GM12872 (cell line): ENCODE data around the gene LRCH3.

Experiments
- CTCF ChIP-seq: IDR thresholded peaks from 3 replicates; pipeline ENCODE4 v1.5.1; 2011; ENCODE audit warnings: low read depth, mild to moderate bottlenecking, low read length, moderate library complexity; ENCODE audit not compliant: insufficient read depth

The LRCH3 gene

GRCh38 chr3:197820550-197821335 is 29.7 kb downstream of the LRCH3 start:
- no peak for TF ChIP-seq CTCF

- TF ChIP-seq CTCF: no peak
Measured at GRCh38 chr3:197829397-197830045, 38.5 kb downstream of the LRCH3 start.

- no peak for TF ChIP-seq CTCF
Measured at GRCh38 chr3:197830308-197830966, 39.4 kb downstream of the LRCH3 start.

GRCh38 chr3:197830967-197831313 is 39.9 kb downstream of the LRCH3 start:
- TF ChIP-seq CTCF: no peak

DNA sequence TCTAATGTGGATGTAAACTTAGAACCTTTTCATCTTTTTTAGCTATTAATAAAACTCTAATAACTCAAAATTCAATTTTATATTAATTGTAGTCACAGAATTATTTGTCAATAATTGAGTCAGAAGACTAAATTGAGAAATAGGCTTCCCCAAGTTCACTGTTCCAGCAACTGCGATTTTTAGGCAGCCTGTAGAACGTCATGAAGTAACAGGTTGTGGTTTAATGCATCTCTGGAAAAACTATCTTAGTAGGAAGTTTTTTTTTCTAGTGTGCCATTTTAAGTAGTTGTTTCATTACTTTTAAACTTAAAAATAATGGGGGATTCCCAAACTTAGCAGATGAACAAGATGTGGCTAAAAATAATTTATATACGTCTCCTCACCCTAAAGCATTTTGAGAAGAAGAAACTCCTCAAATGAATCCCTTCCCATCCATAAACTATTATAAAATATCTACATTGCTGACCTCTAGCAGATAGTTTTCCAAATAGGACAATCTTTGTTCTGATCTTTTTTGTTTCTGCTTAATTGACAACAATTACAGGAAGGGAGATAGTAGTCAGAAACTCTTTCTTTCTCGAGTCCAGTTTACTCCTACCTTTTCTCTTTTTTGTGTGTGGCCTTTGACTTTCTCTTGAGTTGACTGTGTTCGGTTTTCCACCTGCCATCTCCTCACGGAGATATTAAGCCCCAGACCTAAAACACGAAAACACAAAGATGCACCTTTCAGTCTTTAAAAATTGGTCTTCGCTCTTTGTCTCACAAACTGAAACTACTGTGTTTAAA is 43.1 kb downstream of the LRCH3 start:
- TF ChIP-seq CTCF: no peak

GRCh38 chr3:197835509-197835908 is 44.5 kb downstream of the LRCH3 start:
- no peak for TF ChIP-seq CTCF

DNA sequence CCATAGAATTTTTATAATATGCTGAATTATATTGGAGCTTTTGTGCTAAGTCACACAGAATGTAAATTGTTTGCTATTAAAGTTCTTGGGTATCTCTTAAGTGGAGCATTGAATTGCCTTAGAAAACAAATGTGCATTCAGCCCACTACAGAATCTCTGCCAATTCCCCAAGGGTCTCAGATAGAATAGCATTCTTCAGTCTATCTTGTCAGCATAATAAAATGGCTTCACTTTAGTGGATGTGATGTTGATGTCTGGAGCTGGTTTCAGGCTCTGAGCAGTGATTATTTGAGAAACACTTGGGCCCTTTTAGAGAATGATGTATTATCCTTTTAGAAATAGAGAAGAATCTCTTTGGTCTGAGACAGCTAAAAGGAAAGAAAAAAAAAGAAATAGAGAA is 45.2 kb downstream of the LRCH3 start:
- no peak for TF ChIP-seq CTCF
